ENCODE results near the gene MYLK. TPM values are rescaled to one million over a fixed set of nuclear protein-coding genes. Genes with fewer than 3 reads are reported as not detected.

The MYLK gene
- total RNA-seq, 2 experiments from 2014 or later: 0.22 TPM; not detected in 1

GRCh38 chr3:123809597-123809996 is 74.5 kb downstream of the MYLK start:
- Histone ChIP-seq H3K4me3 (ENCODE audit: low read length) (no peak overlapping the region), H3K36me3 (ENCODE audit: insufficient read depth, low read length) (no peaks in the 10 kb centered on the region), H3K9me3 (ENCODE audit: control insufficient read depth in 1 of 2, insufficient read depth in 1 of 2, low read length in 2 of 2) (no peaks in the 10 kb centered on the region), H3K27ac (ENCODE audit: low read depth in 1 of 2, low read length in 2 of 2) (no peak overlapping the region), H3K27me3 (ENCODE audit: control insufficient read depth in 1 of 2, insufficient read depth in 2 of 2, low read length in 2 of 2) (peaks cover 0 to 1% of the 10 kb centered on the region in 2 experiments), H3K4me1 (ENCODE audit: insufficient read depth, low read length) (no peaks in the 10 kb centered on the region)
- H3K27me3 Mint-ChIP-seq: no peaks in the 10 kb centered on the region
- intact Hi-C loops (cut with DNase I, micrococcal nuclease): no loop called here
- DNase-seq (no peak), ATAC-seq (ENCODE audit: poor library complexity) (no peak)
- H3K4me1 Mint-ChIP-seq (ENCODE audit: low read depth): no peaks in the 10 kb centered on the region
- no peaks in the 10 kb centered on the region for H3K9me3 Mint-ChIP-seq
- POLR2A ChIA-PET: no interaction called here
- no peaks in the 10 kb centered on the region for H3K36me3 Mint-ChIP-seq (ENCODE audit: low read depth)
- CTCF ChIA-PET: no interaction called here
- H3K4me3 Mint-ChIP-seq: no peak overlapping the region
- TF ChIP-seq CTCF (IDR thresholded peaks at IDR 0.05): no peak
- no peak overlapping the region for H3K27ac Mint-ChIP-seq

DNA sequence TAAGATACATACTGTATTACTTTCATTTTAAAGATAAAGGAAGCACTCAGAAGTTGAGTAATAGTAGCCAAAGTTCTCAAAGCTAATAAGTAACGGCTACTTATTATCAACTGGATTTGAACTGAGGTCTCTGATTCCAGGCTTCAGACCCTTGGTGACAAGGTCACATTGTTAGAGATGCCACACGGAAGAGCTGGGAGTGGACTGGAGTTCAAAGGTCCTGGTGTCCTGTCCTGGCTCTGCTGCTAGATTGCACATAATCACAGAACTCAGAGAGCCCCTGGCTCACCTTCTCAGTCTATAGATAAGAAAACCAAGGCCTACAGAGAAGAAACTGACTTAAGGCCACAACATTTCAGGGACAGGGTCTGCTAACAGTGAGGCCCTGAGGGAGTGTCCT is 75.3 kb downstream of the MYLK start:
- TF ChIP-seq CTCF (IDR thresholded peaks at IDR 0.05): no peak
- Mint-ChIP-seq H3K9me3 (no peaks in the 10 kb centered on the region), H3K4me3 (no peak overlapping the region), H3K27me3 (no peaks in the 10 kb centered on the region), H3K27ac (no peak overlapping the region), H3K36me3 (ENCODE audit: low read depth) (no peaks in the 10 kb centered on the region), H3K4me1 (ENCODE audit: low read depth) (no peaks in the 10 kb centered on the region)
- intact Hi-C loops (cut with DNase I, micrococcal nuclease): no loop called here
- Histone ChIP-seq H3K4me1 (ENCODE audit: insufficient read depth, low read length) (no peaks in the 10 kb centered on the region), H3K9me3 (ENCODE audit: control insufficient read depth in 1 of 2, insufficient read depth in 1 of 2, low read length in 2 of 2) (no peaks in the 10 kb centered on the region), H3K27me3 (ENCODE audit: control insufficient read depth in 1 of 2, insufficient read depth in 2 of 2, low read length in 2 of 2) (peaks cover 0 to 3% of the 10 kb centered on the region in 2 experiments), H3K4me3 (ENCODE audit: low read length) (no peak overlapping the region), H3K27ac (ENCODE audit: low read depth in 1 of 2, low read length in 2 of 2) (no peak overlapping the region), H3K36me3 (ENCODE audit: insufficient read depth, low read length) (no peaks in the 10 kb centered on the region)
- ChIA-PET POLR2A (no interaction called here), CTCF (no interaction called here)
- DNase-seq: no peak
- ATAC-seq (ENCODE audit: poor library complexity): no peak

DNA sequence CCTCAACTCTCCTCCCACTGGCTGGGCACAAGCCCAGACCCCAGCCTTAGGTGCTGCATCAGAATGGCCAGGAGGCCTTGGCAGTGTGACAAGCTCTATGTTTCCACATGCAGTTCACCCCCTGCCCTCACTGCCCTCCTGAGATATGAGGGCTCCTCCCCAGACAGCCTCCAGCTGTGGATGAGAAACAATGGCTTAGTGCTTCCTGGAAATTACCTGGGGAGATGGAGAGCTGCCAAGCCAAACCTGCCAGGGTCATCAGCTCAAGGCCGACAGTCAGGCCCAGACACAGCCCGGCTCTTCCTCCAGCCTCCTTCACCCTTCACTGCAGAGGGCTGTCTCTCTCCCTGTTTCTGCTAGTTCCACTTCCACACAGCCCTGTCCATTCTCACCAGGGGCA is 76.3 kb downstream of the MYLK start:
- ChIA-PET POLR2A (no interaction called here), CTCF (no interaction called here)
- Histone ChIP-seq H3K4me3 (ENCODE audit: low read length) (no peak overlapping the region), H3K4me1 (ENCODE audit: insufficient read depth, low read length) (no peaks in the 10 kb centered on the region), H3K9me3 (ENCODE audit: control insufficient read depth in 1 of 2, insufficient read depth in 1 of 2, low read length in 2 of 2) (no peaks in the 10 kb centered on the region), H3K27me3 (ENCODE audit: control insufficient read depth in 1 of 2, insufficient read depth in 2 of 2, low read length in 2 of 2) (peaks cover 0 to 3% of the 10 kb centered on the region in 2 experiments), H3K27ac (ENCODE audit: low read depth in 1 of 2, low read length in 2 of 2) (no peak overlapping the region), H3K36me3 (ENCODE audit: insufficient read depth, low read length) (no peaks in the 10 kb centered on the region)
- no peak overlapping the region for H3K27ac Mint-ChIP-seq
- H3K9me3 Mint-ChIP-seq: no peaks in the 10 kb centered on the region
- H3K4me3 Mint-ChIP-seq: no peak overlapping the region
- DNase-seq (no peak), ATAC-seq (ENCODE audit: poor library complexity) (no peak)
- peaks cover 1% of the 10 kb centered on the region for H3K27me3 Mint-ChIP-seq
- intact Hi-C loops (cut with DNase I, micrococcal nuclease): no loop called here
- H3K36me3 Mint-ChIP-seq (ENCODE audit: low read depth): no peaks in the 10 kb centered on the region
- H3K4me1 Mint-ChIP-seq (ENCODE audit: low read depth): no peaks in the 10 kb centered on the region
- TF ChIP-seq CTCF (IDR thresholded peaks at IDR 0.05): no peak
